H1 (cell line): ENCODE data around the gene PRKN. TPM values are rescaled to one million over a fixed set of nuclear protein-coding genes. Genes with fewer than 3 reads are reported as not detected.

ENCODE experiments used
- CTCF ChIA-PET: fragments of 300-600 bp; sonication (Branson Sonifier 250); formaldehyde crosslinking; loops from one replicate; lab custom pipeline; 2021; ENCODE audit not compliant: partially characterized antibody; lab: Charles Lee
- POLR2A ChIA-PET: fragments of 300-600 bp; sonication (Branson Sonifier 250); formaldehyde crosslinking; loops from one replicate; lab custom pipeline; 2021; ENCODE audit warnings: inconsistent platforms; ENCODE audit not compliant: partially characterized antibody; lab: Charles Lee
- DNase-seq, 2 experiments: peaks; one replicate each; pipeline versions ENCODE4 v3.0.0 to v3.0.0-alpha.2; 2010 to 2022; ENCODE audit warnings: low spot score in 2 of 2, low read depth in 1 of 2, mixed read lengths in 1 of 2
- FAIRE-seq: peaks from 2 replicates; lab custom pipeline; 2011; peaks lifted over from hg19 to GRCh38; lab: Jason Lieb, UNC
- H2AFZ ChIP-seq: 2 replicates; pipeline ENCODE4 v1.8.1; 2012; ENCODE audit warnings: low read length, inconsistent platforms
- H2AK5ac ChIP-seq: 2 replicates; pipeline ENCODE4 v1.6.1; 2013; ENCODE audit warnings: low read depth, low read length
- H2BK120ac ChIP-seq: replicated peaks from 2 replicates; pipeline ENCODE3; 2013; ENCODE audit warnings: low read depth, low read length, inconsistent platforms
- H2BK12ac ChIP-seq: 2 replicates; pipeline ENCODE4 v1.6.1; 2013; ENCODE audit warnings: low read depth, low read length
- H2BK15ac ChIP-seq: 2 replicates; pipeline ENCODE4 v1.6.1; 2013; ENCODE audit warnings: low read length
- H2BK20ac ChIP-seq: 2 replicates; pipeline ENCODE4 v1.6.1; 2013; ENCODE audit warnings: low read length
- H2BK5ac ChIP-seq: 2 replicates; pipeline ENCODE4 v1.6.1; 2013; ENCODE audit warnings: low read depth, low read length
- H3K14ac ChIP-seq: 2 replicates; pipeline ENCODE4 v1.6.1; 2013; ENCODE audit warnings: inconsistent platforms; ENCODE audit not compliant: insufficient read length
- H3K18ac ChIP-seq: 2 replicates; pipeline ENCODE4 v1.6.1; 2013; ENCODE audit warnings: low read length; ENCODE audit errors: extremely low read depth
- H3K23ac ChIP-seq: 2 replicates; pipeline ENCODE4 v1.6.1; 2013; ENCODE audit warnings: inconsistent platforms; ENCODE audit not compliant: insufficient read length
- H3K23me2 ChIP-seq: 2 replicates; pipeline ENCODE4 v1.6.1; 2013; ENCODE audit warnings: low read depth, low read length
- H3K27ac ChIP-seq: 2 replicates; pipeline ENCODE4 v1.6.1; 2011; ENCODE audit warnings: low read depth, low read length, inconsistent platforms
- H3K27me3 ChIP-seq, 4 experiments: replicated peaks in 1 of 4; 1 replicate in 1 of 4; 2 replicates in 3 of 4; pipeline versions ENCODE4 v1.6.1 to v1.8.1; 2011 to 2013; ENCODE audit warnings: low read length in 3 of 4, mild to moderate bottlenecking in 3 of 4, inconsistent platforms in 2 of 4, mixed read lengths in 2 of 4, moderate library complexity in 1 of 4; ENCODE audit not compliant: control insufficient read depth in 3 of 4, insufficient read depth in 3 of 4; ENCODE audit errors: extremely low read depth in 1 of 4
- H3K36me3 ChIP-seq, 4 experiments: 2 replicates each; pipeline versions ENCODE4 v1.6.1 to v1.8.1; 2011 to 2013; ENCODE audit warnings: mild to moderate bottlenecking in 4 of 4, low read length in 3 of 4, moderate library complexity in 2 of 4, control low read depth in 1 of 4, inconsistent platforms in 1 of 4; ENCODE audit not compliant: insufficient read depth in 4 of 4, control insufficient read depth in 2 of 4
- H3K4ac ChIP-seq: replicated peaks from 2 replicates; pipeline ENCODE3; 2013; ENCODE audit warnings: low read length, low read depth, mixed read lengths, inconsistent platforms; ENCODE audit not compliant: insufficient read length
- H3K4me1 ChIP-seq, 4 experiments: replicated peaks in 1 of 4; 1 replicate in 1 of 4; 2 replicates in 3 of 4; pipeline versions ENCODE4 v1.6.1 to v1.8.1; 2011 to 2013; ENCODE audit warnings: low read length in 3 of 4, inconsistent platforms in 2 of 4, mixed read lengths in 1 of 4; ENCODE audit not compliant: insufficient read depth in 4 of 4, control insufficient read depth in 3 of 4
- H3K4me2 ChIP-seq, 2 experiments: 2 replicates each; pipeline versions ENCODE4 v1.6.1 to v1.8.1; 2011 to 2013; ENCODE audit warnings: low read depth in 2 of 2, low read length in 2 of 2, control low read depth in 1 of 2, inconsistent platforms in 1 of 2, mild to moderate bottlenecking in 1 of 2; ENCODE audit not compliant: insufficient read depth in 1 of 2
- H3K4me3 ChIP-seq, 4 experiments: fragments of 200-600, 300-600 bp in 1 of 4; sonication (generic), shearing (Covaris generic), sonication (Bioruptor Twin) in 1 of 4; 2 replicates each; pipeline versions ENCODE4 v1.5.1 to v1.8.1; 2011 to 2016; ENCODE audit warnings: low read length in 4 of 4, low read depth in 3 of 4, control low read depth in 2 of 4, inconsistent platforms in 2 of 4, mild to moderate bottlenecking in 2 of 4, mixed read lengths in 1 of 4, moderate library complexity in 1 of 4; ENCODE audit not compliant: insufficient read depth in 2 of 4; ENCODE audit errors: extremely low read depth in 1 of 4
- H3K56ac ChIP-seq: replicated peaks from 2 replicates; pipeline ENCODE3; 2013; ENCODE audit warnings: low read depth, mild to moderate bottlenecking, mixed read lengths, low read length, inconsistent platforms; ENCODE audit not compliant: insufficient read length
- H3K79me1 ChIP-seq: 2 replicates; pipeline ENCODE4 v1.6.1; 2013; ENCODE audit warnings: low read depth, low read length, control low read depth
- H3K79me2 ChIP-seq, 2 experiments: 2 replicates each; pipeline versions ENCODE4 v1.6.1 to v1.8.1; 2012 to 2013; ENCODE audit warnings: low read length in 2 of 2, mild to moderate bottlenecking in 2 of 2, inconsistent platforms in 1 of 2; ENCODE audit not compliant: insufficient read depth in 2 of 2, control insufficient read depth in 1 of 2
- H3K9ac ChIP-seq, 4 experiments: replicated peaks in 1 of 4; 1 replicate in 1 of 4; 2 replicates in 3 of 4; pipeline versions ENCODE4 v1.6.1 to v1.8.1; 2011 to 2013; ENCODE audit warnings: low read depth in 3 of 4, low read length in 3 of 4, control low read depth in 2 of 4, mild to moderate bottlenecking in 2 of 4, moderate library complexity in 2 of 4, inconsistent platforms in 1 of 4; ENCODE audit errors: extremely low read depth in 1 of 4
- H3K9me3 ChIP-seq, 2 experiments: 2 replicates each; pipeline versions ENCODE4 v1.6.1 to v1.8.1; 2012 to 2013; ENCODE audit warnings: mild to moderate bottlenecking in 2 of 2, moderate library complexity in 2 of 2, control low read depth in 1 of 2, inconsistent platforms in 1 of 2, low read depth in 1 of 2, low read length in 1 of 2, mixed read lengths in 1 of 2; ENCODE audit not compliant: insufficient read depth in 2 of 2
- H4K20me1 ChIP-seq, 2 experiments: replicated peaks in 1 of 2; 2 replicates each; pipeline versions ENCODE3 to v1.8.1; 2011 to 2013; ENCODE audit warnings: inconsistent platforms in 2 of 2, low read length in 2 of 2, mild to moderate bottlenecking in 1 of 2; ENCODE audit not compliant: insufficient read depth in 2 of 2, control insufficient read depth in 1 of 2
- H4K5ac ChIP-seq: 2 replicates; pipeline ENCODE4 v1.6.1; 2013; ENCODE audit warnings: low read length, low read depth, mixed read lengths, inconsistent platforms; ENCODE audit not compliant: insufficient read length
- H4K8ac ChIP-seq: 2 replicates; pipeline ENCODE4 v1.8.0; 2013; ENCODE audit warnings: mild to moderate bottlenecking, moderate library complexity, low read length, inconsistent platforms; ENCODE audit not compliant: insufficient read depth; ENCODE audit errors: extremely low read depth
- H4K91ac ChIP-seq: replicated peaks from 2 replicates; pipeline ENCODE3; 2013; ENCODE audit warnings: low read length, mixed read lengths, inconsistent platforms; ENCODE audit not compliant: insufficient read length
- BCL11A ChIP-seq, 2 experiments: IDR thresholded peaks; one replicate each; pipeline ENCODE4 v1.6.1; 2011; ENCODE audit warnings: low read depth in 2 of 2, low read length in 2 of 2, mild to moderate bottlenecking in 2 of 2
- BRCA1 ChIP-seq: IDR thresholded peaks from 2 replicates; pipeline ENCODE4 v1.6.1; 2012; ENCODE audit warnings: low read depth, low read length, improper control_type of control experiment
- CREB1 ChIP-seq: IDR thresholded peaks from 2 replicates; pipeline ENCODE4 v1.6.1; 2012; ENCODE audit warnings: inconsistent platforms
- GTF2F1 ChIP-seq: IDR thresholded peaks from 2 replicates; pipeline ENCODE4 v1.6.1; 2012; ENCODE audit warnings: low read depth, low read length, improper control_type of control experiment, borderline replicate concordance
- JUN ChIP-seq: IDR thresholded peaks from 2 replicates; pipeline ENCODE4 v1.6.1; 2011; ENCODE audit warnings: low read depth, mild to moderate bottlenecking, improper control_type of control experiment, low read length
- MAFK ChIP-seq: IDR thresholded peaks from 2 replicates; pipeline ENCODE4 v1.6.1; 2012; ENCODE audit warnings: low read depth, mild to moderate bottlenecking, improper control_type of control experiment, low read length
- NRF1 ChIP-seq: IDR thresholded peaks from 2 replicates; pipeline ENCODE4 v1.6.1; 2011; ENCODE audit warnings: mild to moderate bottlenecking, low read depth, low read length, improper control_type of control experiment
- PHF8 ChIP-seq: fragments of 200-600 bp; sonication (generic); conservative IDR thresholded peaks from 2 replicates; pipeline ENCODE4 v1.7.1; 2012; ENCODE audit warnings: low read depth, mild to moderate bottlenecking, inconsistent platforms, low read length, moderate library complexity
- SIN3A ChIP-seq, 2 experiments: IDR thresholded peaks in 1 of 2; conservative IDR thresholded peaks in 1 of 2; 2 replicates each; pipeline ENCODE4 v1.6.1; 2011 to 2012; ENCODE audit warnings: low read length in 2 of 2, improper control_type of control experiment in 1 of 2, low read depth in 1 of 2, mild to moderate bottlenecking in 1 of 2
- SIRT6 ChIP-seq: IDR thresholded peaks from one replicate; pipeline ENCODE4 v1.7.1; 2012; ENCODE audit warnings: low read length, inconsistent platforms
- SIX5 ChIP-seq: IDR thresholded peaks from 2 replicates; pipeline ENCODE4 v1.6.1; 2011; ENCODE audit warnings: mild to moderate bottlenecking, low read depth, low read length
- SRF ChIP-seq: IDR thresholded peaks from 2 replicates; pipeline ENCODE4 v1.6.1; 2011; ENCODE audit warnings: mild to moderate bottlenecking, low read depth, low read length, moderate library complexity
- TAF7 ChIP-seq: optimal IDR thresholded peaks from 2 replicates; pipeline ENCODE3; 2011; ENCODE audit warnings: low read depth, mild to moderate bottlenecking, inconsistent platforms, low read length, moderate library complexity, borderline replicate concordance
- WGBS, 2 experiments: shearing (Covaris generic) in 1 of 2; methylation state at CpG; one replicate each; pipeline versions ENCODE4 v1.1.6 to v1.1.7; 2013 to 2015; ENCODE audit warnings: low lambda C conversion rate in 2 of 2, mixed read lengths in 2 of 2, inconsistent platforms in 1 of 2, low coverage in 1 of 2, missing lambda C conversion rate in 1 of 2; ENCODE audit not compliant: insufficient replicate concordance in 2 of 2, insufficient coverage in 1 of 2, insufficient read length in 1 of 2; ENCODE audit errors: extremely low coverage in 1 of 2, missing lambda C conversion rate in 1 of 2; 5-methylcytosine and 5-hydroxymethylcytosine counted together
- polyA plus RNA-seq, 7 experiments: library from polyadenylated mRNA; depleted of rRNA in 3 of 7; stranded (reverse) in 5 of 7; unstranded in 2 of 7; fragments of >200 nt in 5 of 7; fragments of 200-250 nt in 2 of 7; gene quantifications; 1 replicate in 5 of 7; 2 replicates in 1 of 7; 4 replicates in 1 of 7; pipeline versions ENCODE4 v1.2.1 to v1.2.3, GENCODE V29; 2011 to 2013; ENCODE audit warnings: missing spikeins in 2 of 7, mixed read lengths in 2 of 7
- total RNA-seq: library from RNA; stranded (reverse); fragmentation: NEBNext Ultra II Directional; extraction: Animal tissue kit (Norgen Biotek cat#: 25700); gene quantifications from 2 replicates; pipeline ENCODE4 v1.2.1, GENCODE V29; 2021

Gene PRKN
- total and polyA plus RNA-seq, 2 of the 8 experiments (the other 6 are each of a cell fraction or from before 2014, with no cell fraction given) = 0.13 to 0.29 TPM

GRCh38 chr6:161406646-161407045, 1320.9 kb downstream of the PRKN start:
- Histone ChIP-seq H3K23me2 (peaks cover 4% of the 10 kb centered on the region; the same call in 1 of the 2 replicates), H3K23ac (no peak overlapping the region), H2BK15ac (no peak overlapping the region), H4K20me1 (no peaks in the 10 kb centered on the region), H4K8ac (no peak overlapping the region), H3K4me1 (no peaks in the 10 kb centered on the region), H2AK5ac (no peak overlapping the region), H3K79me2 (no peaks in the 10 kb centered on the region), H2BK20ac (no peak overlapping the region), H3K79me1 (no peaks in the 10 kb centered on the region), H3K4me3 (no peak overlapping the region), H3K4me2 (no peak overlapping the region), H4K91ac (no peak overlapping the region), H3K18ac (no peak overlapping the region), H2AFZ (no peak overlapping the region), H3K14ac (no peak overlapping the region), H2BK120ac (no peak overlapping the region), H4K5ac (no peak overlapping the region), H3K27me3 (no peaks in the 10 kb centered on the region), H3K9me3 (peaks cover 2 to 3% of the 10 kb centered on the region in 2 experiments; a peak in 2 of 4 replicates), H3K9ac (no peak overlapping the region), H2BK12ac (no peak overlapping the region), H3K56ac (no peak overlapping the region), H3K36me3 (no peaks in the 10 kb centered on the region), H2BK5ac (no peak overlapping the region), H3K27ac (no peak overlapping the region), H3K4ac (no peak overlapping the region)
- TF ChIP-seq BCL11A (IDR thresholded peaks at IDR 0.05; ENCODE audit: low read depth in 2 of 2, low read length in 2 of 2) = no peak
- no peak for TF ChIP-seq SRF
- TF ChIP-seq NRF1 = no peak
- TF ChIP-seq BRCA1 = no peak
- TF ChIP-seq SIX5 = no peak
- TF ChIP-seq TAF7 = no peak
- TF ChIP-seq CREB1 = no peak
- no peak for TF ChIP-seq SIRT6
- TF ChIP-seq JUN = no peak
- TF ChIP-seq PHF8 = no peak
- no peak for TF ChIP-seq SIN3A (conservative IDR thresholded peaks at IDR 0.05 in 1 of 2, IDR thresholded peaks at IDR 0.05 in 1 of 2; ENCODE audit: low read depth in 1 of 2, low read length in 2 of 2)
- no peak for TF ChIP-seq GTF2F1
- no peak for TF ChIP-seq MAFK
- WGBS, 2 experiments = 93% methylated on average over 6 of the region's 6 CpGs; no CpG with 5 or more reads in 1 of the 2 experiments
- no peak for FAIRE-seq
- DNase-seq = no peak
- POLR2A ChIA-PET = no interaction called here
- CTCF ChIA-PET = interaction anchor here (0.9 to 2.3 kb wide), 4 partner anchors 11 to 226 kb away, joined by 3 to 11 read pairs (median 6); no protein-coding TSS in a partner anchor
